Upper lobe of right lung (tissue), 1 donor: ENCODE data around the gene GAGE10. TPM values are rescaled to one million over a fixed set of nuclear protein-coding genes. Genes with fewer than 3 reads are reported as not detected.
"Not testable (repeated sequence)": the region's sequence is repeated elsewhere in the genome, so short reads cannot be mapped to it uniquely, and the experiment has no call there.

ENCODE experiments used
- ATAC-seq: fragments of 200-7000 bp; cut with Tn5 transposase; one replicate; pipeline ENCODE4 v1.9.1; 2020; ENCODE audit warnings: mild to moderate bottlenecking, moderate library complexity
- DNase-seq: peaks from one replicate; pipeline ENCODE4 v3.0.0-alpha.2; 2020
- H3K27ac ChIP-seq: fragments of 200-600 bp; one replicate; pipeline ENCODE4 v1.8.0; 2022
- H3K27me3 ChIP-seq: fragments of 200-600 bp; one replicate; pipeline ENCODE4 v1.8.0; 2022; ENCODE audit warnings: mild to moderate bottlenecking
- H3K36me3 ChIP-seq: fragments of 200-600 bp; one replicate; pipeline ENCODE4 v1.8.0; 2022
- H3K4me1 ChIP-seq: fragments of 200-600 bp; one replicate; pipeline ENCODE4 v1.8.0; 2022
- H3K4me3 ChIP-seq: fragments of 200-600 bp; one replicate; pipeline ENCODE4 v1.8.0; 2022; ENCODE audit warnings: mild to moderate bottlenecking
- H3K9me3 ChIP-seq: fragments of 200-600 bp; one replicate; pipeline ENCODE4 v1.8.0; 2022
- intact Hi-C: fragments of 100-400 bp; cut with DNase I; formaldehyde crosslinking; loops from one replicate; pipeline ENCODE4 v1.11.0; 2022
- total RNA-seq: library from RNA; stranded (reverse); fragmentation: NEBNext Ultra II Directional; extraction: Animal tissue kit (Norgen Biotek cat#: 25700); gene quantifications from one replicate; pipeline ENCODE4 v1.2.1, GENCODE V29; 2021
- TF ChIP-seq, protein P1 (sequence below): fragments of 200-600 bp; IDR thresholded peaks from one replicate; pipeline ENCODE4 v1.8.0; 2022; ENCODE audit warnings: antibody characterized with exemption
- donor health status: DM: no; HTN: yes; CAD: no; lungs with severe emphysema.

Gene GAGE10
- total RNA-seq, 1 donor from 2014 or later, result not detected

DNA sequence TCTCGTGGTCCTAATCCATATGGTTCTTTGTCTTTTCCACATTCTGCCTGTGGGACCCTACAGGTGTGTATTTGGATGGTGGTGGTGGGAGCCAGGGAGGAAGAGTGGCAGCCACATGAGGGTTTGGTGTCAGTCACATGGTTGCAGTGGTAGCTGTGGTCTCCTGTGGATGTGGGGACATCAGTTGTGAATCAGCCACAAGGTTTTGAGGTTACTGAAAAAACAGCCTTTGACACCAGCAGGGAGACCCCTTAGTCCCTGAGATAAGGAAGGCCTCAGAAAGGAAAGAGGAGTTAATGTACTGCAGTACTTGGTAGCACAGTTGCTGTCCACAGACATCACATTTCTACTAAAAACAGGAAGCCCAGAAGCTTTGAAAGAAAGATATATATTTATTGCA is 15.8 kb upstream of the GAGE10 start:
- Histone ChIP-seq H3K27me3 (no peaks in the 10 kb centered on the region), H3K27ac (no peak overlapping the region), H3K9me3 (no peaks in the 10 kb centered on the region), H3K4me1 (no peaks in the 10 kb centered on the region), H3K36me3 (no peaks in the 10 kb centered on the region), H3K4me3 (no peak overlapping the region)
- intact Hi-C loops, result no loop called here
- TF ChIP-seq, protein P1, sequence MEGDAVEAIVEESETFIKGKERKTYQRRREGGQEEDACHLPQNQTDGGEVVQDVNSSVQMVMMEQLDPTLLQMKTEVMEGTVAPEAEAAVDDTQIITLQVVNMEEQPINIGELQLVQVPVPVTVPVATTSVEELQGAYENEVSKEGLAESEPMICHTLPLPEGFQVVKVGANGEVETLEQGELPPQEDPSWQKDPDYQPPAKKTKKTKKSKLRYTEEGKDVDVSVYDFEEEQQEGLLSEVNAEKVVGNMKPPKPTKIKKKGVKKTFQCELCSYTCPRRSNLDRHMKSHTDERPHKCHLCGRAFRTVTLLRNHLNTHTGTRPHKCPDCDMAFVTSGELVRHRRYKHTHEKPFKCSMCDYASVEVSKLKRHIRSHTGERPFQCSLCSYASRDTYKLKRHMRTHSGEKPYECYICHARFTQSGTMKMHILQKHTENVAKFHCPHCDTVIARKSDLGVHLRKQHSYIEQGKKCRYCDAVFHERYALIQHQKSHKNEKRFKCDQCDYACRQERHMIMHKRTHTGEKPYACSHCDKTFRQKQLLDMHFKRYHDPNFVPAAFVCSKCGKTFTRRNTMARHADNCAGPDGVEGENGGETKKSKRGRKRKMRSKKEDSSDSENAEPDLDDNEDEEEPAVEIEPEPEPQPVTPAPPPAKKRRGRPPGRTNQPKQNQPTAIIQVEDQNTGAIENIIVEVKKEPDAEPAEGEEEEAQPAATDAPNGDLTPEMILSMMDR, result no peak
- ATAC-seq (no peak), DNase-seq (no peak)

DNA sequence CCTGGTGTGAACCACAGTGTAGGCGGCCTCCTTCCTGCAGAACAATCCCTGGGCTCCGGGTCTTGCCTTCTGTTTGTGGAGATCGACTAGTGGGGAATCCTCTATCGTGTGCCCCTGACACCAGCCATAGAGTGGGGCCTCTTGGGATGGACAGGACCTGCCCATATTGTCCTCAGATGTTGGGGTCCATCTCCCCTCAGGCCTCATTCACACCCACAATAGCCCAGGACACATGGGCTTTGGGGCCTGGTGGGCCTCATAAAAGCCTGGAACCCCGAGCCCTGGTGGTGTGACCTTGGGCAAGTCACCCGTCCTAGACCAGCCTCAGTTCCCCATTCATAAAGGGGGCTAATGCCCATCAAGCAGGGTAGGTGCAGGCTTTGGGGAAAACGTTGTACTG is 13.2 kb upstream of the GAGE10 start:
- no peaks in the 10 kb centered on the region for H3K27me3 ChIP-seq
- no peak for DNase-seq
- TF ChIP-seq, protein P1, result no peak
- no peak overlapping the region for H3K27ac ChIP-seq
- H3K4me3 ChIP-seq, result no peak overlapping the region
- H3K9me3 ChIP-seq, result no peaks in the 10 kb centered on the region
- no peaks in the 10 kb centered on the region for H3K36me3 ChIP-seq
- intact Hi-C loops, result no loop called here
- ATAC-seq, result no peak
- no peaks in the 10 kb centered on the region for H3K4me1 ChIP-seq

DNA sequence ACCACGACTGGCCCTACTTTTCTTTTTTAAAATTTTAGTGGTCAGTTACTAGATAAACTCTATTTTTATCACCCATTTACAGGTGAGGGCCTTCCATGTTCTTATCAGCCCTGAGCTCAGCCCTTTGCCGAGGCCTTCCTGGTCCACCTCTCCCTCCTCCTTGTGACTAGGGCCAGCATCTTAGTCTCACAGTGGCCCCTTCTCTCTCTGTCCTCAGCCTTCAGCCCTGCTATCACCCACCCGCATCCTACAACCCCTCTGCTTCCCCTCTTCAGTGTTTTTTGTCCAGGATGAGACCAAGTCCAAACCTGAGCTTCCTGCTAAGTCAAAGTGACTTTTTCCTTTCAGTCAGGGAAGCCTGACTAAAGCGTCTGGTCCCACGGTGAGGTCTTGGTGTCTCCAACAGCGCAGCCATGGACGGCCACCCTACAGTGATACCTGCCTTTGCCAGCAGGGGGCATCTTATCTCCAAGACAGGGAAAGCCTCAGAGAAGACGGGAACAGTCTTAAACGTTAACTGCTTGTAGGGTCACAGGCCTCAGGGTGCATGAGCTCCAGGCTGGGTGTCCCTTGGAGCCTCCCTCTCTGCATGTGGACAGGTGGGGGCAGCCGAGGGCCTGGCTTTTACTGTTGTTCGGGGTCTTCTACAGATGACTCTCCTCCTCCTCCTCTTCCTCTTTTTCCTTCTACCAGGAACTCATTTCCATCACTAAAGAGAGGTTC is 11.7 kb upstream of the GAGE10 start:
- no peaks in the 10 kb centered on the region for H3K4me1 ChIP-seq
- intact Hi-C loops, result no loop called here
- H3K36me3 ChIP-seq, result no peaks in the 10 kb centered on the region
- H3K9me3 ChIP-seq, result no peaks in the 10 kb centered on the region
- ATAC-seq (peak; percentile 94), DNase-seq (peak; percentile 72)
- H3K4me3 ChIP-seq, result no peak overlapping the region
- TF ChIP-seq, protein P1, result peak; percentile 62
- H3K27ac ChIP-seq, result no peak overlapping the region
- no peaks in the 10 kb centered on the region for H3K27me3 ChIP-seq

DNA sequence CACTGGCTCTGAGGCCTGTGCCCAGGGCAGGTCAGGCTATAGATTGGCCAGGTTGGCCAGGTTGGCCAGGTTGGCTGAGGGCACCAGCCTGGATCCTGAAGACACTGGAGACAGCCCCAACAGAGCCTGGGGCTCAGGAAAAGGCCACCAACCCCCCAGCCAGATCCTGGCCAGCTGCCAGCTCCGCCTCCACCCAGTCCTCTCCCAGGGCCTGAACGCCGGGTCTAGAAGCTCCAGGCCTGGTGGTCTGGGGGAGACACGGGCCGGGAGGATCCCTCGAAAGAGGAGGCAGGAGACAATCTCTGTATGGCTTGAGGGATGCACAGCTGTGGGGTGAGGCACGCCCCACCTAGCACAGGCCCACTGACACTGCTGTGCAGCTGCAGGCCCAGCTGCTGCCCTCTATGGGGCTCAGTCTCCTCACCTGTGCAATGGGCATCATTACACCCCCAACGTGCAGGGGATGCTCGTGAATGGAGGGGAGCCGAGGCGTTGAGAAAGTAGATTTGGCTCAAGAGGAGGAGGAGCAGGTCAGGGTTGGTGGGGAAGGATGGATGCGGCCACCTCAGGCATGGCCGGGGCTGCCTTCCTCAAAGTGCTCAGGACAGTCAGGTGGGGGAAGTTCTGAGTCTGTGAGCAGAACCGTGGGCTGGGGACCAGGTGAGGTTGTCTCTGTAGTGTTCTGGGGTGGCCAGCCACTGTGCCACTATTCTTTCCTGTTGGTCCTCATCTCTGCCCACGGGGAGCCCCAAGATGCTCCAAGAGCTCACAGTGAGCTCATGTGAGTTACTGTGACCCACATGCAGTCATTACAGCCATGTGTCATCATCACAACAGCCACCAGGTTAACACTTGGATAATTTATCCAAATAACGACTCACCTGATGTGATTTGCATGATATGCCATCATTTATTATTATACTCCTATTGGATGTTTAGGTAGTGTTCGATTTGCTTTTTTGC is 10.8 kb upstream of the GAGE10 start:
- no peaks in the 10 kb centered on the region for H3K27me3 ChIP-seq
- no peak overlapping the region for H3K4me3 ChIP-seq
- H3K27ac ChIP-seq, result no peak overlapping the region
- ATAC-seq, result no peak
- DNase-seq, result no peak
- H3K4me1 ChIP-seq, result no peaks in the 10 kb centered on the region
- TF ChIP-seq, protein P1, result no peak
- intact Hi-C loops, result no loop called here
- no peaks in the 10 kb centered on the region for H3K36me3 ChIP-seq
- H3K9me3 ChIP-seq, result no peaks in the 10 kb centered on the region

DNA sequence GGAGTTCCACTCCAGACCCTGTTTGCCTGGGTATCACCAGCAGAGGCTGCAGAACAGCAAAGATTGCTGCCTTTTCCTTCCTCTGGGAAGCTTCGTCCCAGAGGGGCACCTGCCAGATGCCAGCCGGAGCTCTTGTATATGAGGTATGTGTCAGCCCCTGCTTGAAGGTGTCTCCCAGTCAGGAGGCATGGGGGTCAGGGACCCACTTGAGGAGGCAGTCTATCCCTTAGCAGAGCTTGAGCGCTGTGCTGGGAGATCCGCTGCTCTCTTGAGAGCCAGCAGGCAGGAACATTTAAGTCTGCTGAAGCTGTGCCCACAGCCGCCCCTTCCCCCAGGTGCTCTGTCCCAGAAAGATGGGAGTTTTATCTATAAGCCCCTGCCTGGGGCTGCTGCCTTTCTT is 4.2 kb upstream of the GAGE10 start:
- H3K27me3 ChIP-seq, H3K9me3 ChIP-seq, DNase-seq, H3K36me3 ChIP-seq, H3K27ac ChIP-seq, ATAC-seq, intact Hi-C loops, H3K4me3 ChIP-seq, H3K4me1 ChIP-seq: not testable (repeated sequence)

DNA sequence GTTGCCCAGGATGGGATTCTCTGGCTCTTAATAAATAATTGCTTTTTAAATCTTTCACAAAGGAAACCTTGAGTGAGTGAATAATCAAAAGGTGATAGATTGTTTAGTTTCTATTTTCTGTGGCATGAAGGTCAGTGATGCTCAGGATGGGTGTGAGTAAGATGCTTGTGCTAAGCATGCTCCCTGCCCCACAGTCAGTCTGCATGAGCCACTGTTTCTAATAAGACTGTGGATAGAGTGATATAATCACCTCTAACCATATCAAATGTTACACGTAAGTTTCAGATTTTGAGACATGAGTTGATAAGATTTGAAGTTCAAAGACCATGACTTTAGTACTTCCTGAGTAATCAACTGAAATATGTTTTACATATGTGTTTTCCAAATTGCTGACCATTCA is 2.7 kb upstream of the GAGE10 start:
- no peak overlapping the region for H3K27ac ChIP-seq
- no peak overlapping the region for H3K4me3 ChIP-seq
- ATAC-seq (no peak), DNase-seq (no peak)
- intact Hi-C loops, result no loop called here
- no peaks in the 10 kb centered on the region for H3K9me3 ChIP-seq
- TF ChIP-seq, protein P1, result no peak
- H3K27me3 ChIP-seq, result no peaks in the 10 kb centered on the region
- no peaks in the 10 kb centered on the region for H3K4me1 ChIP-seq
- H3K36me3 ChIP-seq, result no peaks in the 10 kb centered on the region

DNA sequence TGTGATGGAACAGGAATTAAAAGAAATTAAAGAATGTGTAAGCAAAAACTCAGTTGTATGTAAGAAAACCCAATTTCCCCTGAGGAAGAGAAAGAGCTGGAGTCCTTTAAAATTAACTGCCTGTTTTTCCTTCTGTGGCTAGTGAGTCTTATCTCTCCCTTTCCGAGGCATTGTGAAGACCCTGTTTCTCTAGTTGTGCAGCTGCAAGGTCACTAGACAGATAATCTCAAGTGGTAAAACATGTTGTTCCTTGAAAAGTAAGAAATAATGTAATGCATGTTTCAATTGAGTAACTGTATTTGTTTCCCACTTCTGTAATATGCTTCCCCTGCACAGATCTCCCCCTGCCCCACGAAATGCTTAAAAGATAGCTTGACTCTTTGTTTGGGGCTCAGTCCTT is 4.3 kb downstream of the GAGE10 start:
- H3K36me3 ChIP-seq, intact Hi-C loops, ATAC-seq, H3K9me3 ChIP-seq, H3K27me3 ChIP-seq, H3K27ac ChIP-seq, H3K4me1 ChIP-seq, H3K4me3 ChIP-seq, DNase-seq: not testable (repeated sequence)
